HG03025 (cell line): Measurements from ENCODE around the gene FRY.

ENCODE experiments used
- ATAC-seq: cut with Tn5 transposase; IDR thresholded peaks from one replicate; pipeline ENCODE4 v1.9.1; 2021; ENCODE audit warnings: mild to moderate bottlenecking, moderate library complexity; ENCODE audit not compliant: unreplicated experiment, low FRiP score

FRY gene

GRCh38 chr13:32206097-32206740, 174.6 kb downstream of the FRY start:
- no peak for ATAC-seq

GRCh38 chr13:32208860-32209259, 177.3 kb downstream of the FRY start:
- no peak for ATAC-seq

GRCh38 chr13:32209652-32210051, 178.1 kb downstream of the FRY start:
- no peak for ATAC-seq

- ATAC-seq, result no peak
Measured at GRCh38 chr13:32210101-32210500, 178.5 kb downstream of the FRY start.

GRCh38 chr13:32211813-32212212, 180.2 kb downstream of the FRY start:
- ATAC-seq, result no peak

GRCh38 chr13:32212421-32212820, 180.8 kb downstream of the FRY start:
- no peak for ATAC-seq

- ATAC-seq, result no peak
Measured at GRCh38 chr13:32213626-32214025, 182.1 kb downstream of the FRY start.

- ATAC-seq, result no peak
Measured at GRCh38 chr13:32214071-32214470, 182.5 kb downstream of the FRY start.

- ATAC-seq, result no peak
Measured at GRCh38 chr13:32216281-32216680, 184.7 kb downstream of the FRY start.

- no peak for ATAC-seq
Measured at GRCh38 chr13:32222046-32222676, 190.6 kb downstream of the FRY start.

GRCh38 chr13:32224916-32225315, 193.3 kb downstream of the FRY start:
- ATAC-seq, result no peak

- ATAC-seq, result no peak
Measured at GRCh38 chr13:32225481-32225931, 193.9 kb downstream of the FRY start.

GRCh38 chr13:32228330-32229041, 196.9 kb downstream of the FRY start:
- no peak for ATAC-seq

GRCh38 chr13:32229443-32229842, 197.9 kb downstream of the FRY start:
- ATAC-seq, result no peak

GRCh38 chr13:32232263-32232662, 200.7 kb downstream of the FRY start:
- no peak for ATAC-seq

GRCh38 chr13:32233062-32233461, 201.5 kb downstream of the FRY start:
- no peak for ATAC-seq

GRCh38 chr13:32234914-32235313, 203.3 kb downstream of the FRY start:
- no peak for ATAC-seq

GRCh38 chr13:32237681-32238080, 206.1 kb downstream of the FRY start:
- ATAC-seq, result no peak

GRCh38 chr13:32243695-32244094, 212.1 kb downstream of the FRY start:
- no peak for ATAC-seq

- ATAC-seq, result no peak
Measured at GRCh38 chr13:32245555-32245954, 214.0 kb downstream of the FRY start.

GRCh38 chr13:32246468-32246867, 214.9 kb downstream of the FRY start:
- peak; percentile 74 for ATAC-seq

GRCh38 chr13:32247887-32248286, 216.3 kb downstream of the FRY start:
- no peak for ATAC-seq
